AG09309 (cell line): ENCODE measurements around the gene GFOD1.

Experiments used
- DNase-seq: peaks from one replicate; pipeline ENCODE4 v3.0.0-alpha.2; 2010; ENCODE audit warnings: low read depth
- H3K4me3 ChIP-seq: 2 replicates; pipeline ENCODE4 v1.5.1; 2011; ENCODE audit warnings: mild to moderate bottlenecking, low read depth, low read length, moderate library complexity; ENCODE audit not compliant: control insufficient read depth
- CTCF ChIP-seq: IDR thresholded peaks from 2 replicates; pipeline ENCODE4 v1.5.1; 2011; ENCODE audit warnings: mild to moderate bottlenecking, low read depth, low read length, inconsistent platforms; ENCODE audit not compliant: insufficient read depth, control insufficient read depth; ENCODE audit errors: missing control alignments

The GFOD1 gene

GRCh38 chr6:13400772-13401171 lies 86.6 kb downstream of the GFOD1 start:
- DNase-seq = no peak
- TF ChIP-seq CTCF = no peak
- no peak overlapping the region for H3K4me3 ChIP-seq

- H3K4me3 ChIP-seq = no peak overlapping the region
- no peak for DNase-seq
- TF ChIP-seq CTCF = no peak
Measured at GRCh38 chr6:13398421-13398994, 88.9 kb downstream of the GFOD1 start.

GRCh38 chr6:13398069-13398381 lies 89.4 kb downstream of the GFOD1 start:
- TF ChIP-seq CTCF = no peak
- no peak for DNase-seq
- no peak overlapping the region for H3K4me3 ChIP-seq

GRCh38 chr6:13397359-13398068 lies 89.9 kb downstream of the GFOD1 start:
- TF ChIP-seq CTCF = no peak
- DNase-seq = no peak
- no peak overlapping the region for H3K4me3 ChIP-seq

GRCh38 chr6:13396241-13396792 lies 91.1 kb downstream of the GFOD1 start:
- TF ChIP-seq CTCF = no peak
- DNase-seq = no peak
- no peak overlapping the region for H3K4me3 ChIP-seq

- no peak for TF ChIP-seq CTCF
- H3K4me3 ChIP-seq = no peak overlapping the region
- DNase-seq = peak; percentile 81
Measured at GRCh38 chr6:13395272-13396237, 91.8 kb downstream of the GFOD1 start.
